Activated naive CD4-positive, alpha-beta T cell treated with anti-CD3 and anti-CD28 coated beads, Interleukin-2, amount 10 ng/mL, durations not matched to agents 7 days and 5 days (primary cell): ENCODE results near the gene SIX5.

ENCODE experiments used
- CTCF ChIA-PET: fragments of 350-600 bp; sonication (Branson Sonifier 250); formaldehyde crosslinking; loops from one replicate; lab custom pipeline; 2021; ENCODE audit warnings: antibody characterized with exemption; lab: Charles Lee
- DNase-seq: peaks from one replicate; pipeline ENCODE4 v3.0.0-alpha.2; 2020
- H3K27ac Mint-ChIP-seq: one replicate; pipeline ENCODE4 v1.8.0; 2021; ENCODE audit warnings: mild to moderate bottlenecking, moderate library complexity, mixed read lengths
- H3K27me3 Mint-ChIP-seq: one replicate; pipeline ENCODE4 v1.8.0; 2021; ENCODE audit warnings: mild to moderate bottlenecking, mixed read lengths
- H3K36me3 Mint-ChIP-seq: one replicate; pipeline ENCODE4 v1.8.0; 2021; ENCODE audit warnings: mixed read lengths
- H3K4me1 Mint-ChIP-seq: one replicate; pipeline ENCODE4 v1.8.0; 2021; ENCODE audit warnings: mixed read lengths
- H3K4me3 Mint-ChIP-seq: one replicate; pipeline ENCODE4 v1.8.0; 2021; ENCODE audit warnings: mild to moderate bottlenecking, moderate library complexity, mixed read lengths
- H3K9me3 Mint-ChIP-seq: one replicate; pipeline ENCODE4 v1.8.0; 2021; ENCODE audit warnings: mixed read lengths

Gene SIX5

GRCh38 chr19:45777395-45777961 is 8.4 kb upstream of the SIX5 start:
- Mint-ChIP-seq H3K27me3 (peaks cover 79% of the 10 kb centered on the region), H3K9me3 (no peaks in the 10 kb centered on the region), H3K27ac (no peak overlapping the region), H3K4me3 (no peak overlapping the region), H3K36me3 (peaks cover 3% of the 10 kb centered on the region), H3K4me1 (peaks cover 20% of the 10 kb centered on the region)
- CTCF ChIA-PET = interaction anchor here (0.6 kb wide), 1 partner anchor 8 kb away, joined by 3 read pairs; the partner anchor contains the start of gene SIX5
- no peak for DNase-seq

- Mint-ChIP-seq H3K27ac (no peak overlapping the region), H3K36me3 (peaks cover 3% of the 10 kb centered on the region), H3K4me3 (no peak overlapping the region), H3K27me3 (peaks cover 78% of the 10 kb centered on the region), H3K4me1 (peaks cover 27% of the 10 kb centered on the region), H3K9me3 (no peaks in the 10 kb centered on the region)
- DNase-seq = no peak
- CTCF ChIA-PET = no interaction called here
Measured at GRCh38 chr19:45774765-45775164, 5.7 kb upstream of the SIX5 start.

DNA sequence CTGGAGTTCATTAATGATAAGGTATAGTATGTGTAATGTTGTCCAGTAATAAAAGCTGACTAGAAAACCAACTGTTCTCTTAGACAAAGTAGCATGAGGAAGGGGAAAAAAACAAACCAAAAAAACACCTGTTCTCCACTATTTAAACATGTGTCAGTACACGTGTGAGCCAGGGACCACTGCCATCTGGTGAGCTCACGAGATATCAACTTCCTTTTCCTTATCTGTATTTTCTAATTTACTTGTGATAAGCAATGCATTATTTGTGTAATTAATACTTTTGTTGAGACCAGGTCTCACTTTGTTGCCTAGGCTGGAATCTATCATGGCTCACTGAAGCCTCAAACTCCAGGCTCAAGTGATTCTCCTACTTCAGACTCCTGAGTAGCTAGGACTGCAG is 4.3 kb upstream of the SIX5 start:
- DNase-seq = no peak
- no peak overlapping the region for H3K4me3 Mint-ChIP-seq
- peaks cover 3% of the 10 kb centered on the region for H3K36me3 Mint-ChIP-seq
- CTCF ChIA-PET = interaction anchor here (1.2 to 2.3 kb wide), 2 partner anchors 21 to 26 kb away, joined by 4 to 11 read pairs; no protein-coding TSS in a partner anchor
- peaks cover 72% of the 10 kb centered on the region for H3K27me3 Mint-ChIP-seq
- H3K27ac Mint-ChIP-seq = peak overlapping the region; percentile 11
- H3K4me1 Mint-ChIP-seq = peaks cover 19% of the 10 kb centered on the region
- H3K9me3 Mint-ChIP-seq = no peaks in the 10 kb centered on the region

GRCh38 chr19:45772912-45773311 is 3.9 kb upstream of the SIX5 start:
- Mint-ChIP-seq H3K36me3 (peaks cover 3% of the 10 kb centered on the region), H3K27ac (no peak overlapping the region), H3K27me3 (peaks cover 72% of the 10 kb centered on the region), H3K9me3 (no peaks in the 10 kb centered on the region), H3K4me3 (no peak overlapping the region), H3K4me1 (peaks cover 20% of the 10 kb centered on the region)
- CTCF ChIA-PET = interaction anchor here (1.2 to 2.3 kb wide), 2 partner anchors 22 to 26 kb away, joined by 4 to 11 read pairs; no protein-coding TSS in a partner anchor
- DNase-seq = no peak

DNA sequence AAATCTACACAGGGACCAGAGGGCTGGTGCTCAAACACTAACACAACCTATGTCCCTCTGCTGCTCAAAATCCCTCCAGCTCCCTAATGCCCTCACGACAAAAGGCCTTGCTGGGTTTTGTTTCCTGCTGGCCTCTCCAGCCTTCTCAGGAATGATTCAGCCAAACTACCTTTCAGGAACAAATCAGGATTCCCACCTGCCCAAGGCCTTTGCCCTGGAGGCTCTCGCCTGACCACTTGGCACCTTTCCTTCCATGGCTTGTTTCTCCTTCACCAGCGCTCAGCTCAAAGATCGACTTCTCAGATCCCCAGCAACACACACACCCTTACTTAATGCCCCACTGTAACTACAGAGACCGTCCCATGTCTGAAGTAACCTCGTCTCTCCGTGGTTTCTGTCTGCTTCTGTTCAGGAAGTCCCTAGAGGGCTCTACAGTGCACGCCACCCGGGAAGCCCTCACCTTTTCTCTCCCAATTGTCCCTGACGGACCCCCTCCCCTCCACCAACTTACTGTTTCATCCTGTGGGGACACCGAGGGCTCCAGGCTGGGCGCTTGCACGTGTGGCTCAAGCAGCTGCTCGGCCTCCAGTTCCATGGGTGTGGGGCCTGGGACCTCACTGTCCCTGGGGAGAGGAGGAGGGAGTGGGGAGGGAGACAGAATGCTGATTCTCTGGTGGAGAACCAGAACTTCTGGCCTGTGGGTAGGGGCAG is 3.2 kb upstream of the SIX5 start:
- CTCF ChIA-PET = interaction anchor here (2.3 kb wide), 1 partner anchor 27 kb away, joined by 11 read pairs; no protein-coding TSS in a partner anchor
- H3K4me3 Mint-ChIP-seq = no peak overlapping the region
- H3K27ac Mint-ChIP-seq = no peak overlapping the region
- H3K27me3 Mint-ChIP-seq = peaks cover 72% of the 10 kb centered on the region
- no peaks in the 10 kb centered on the region for H3K9me3 Mint-ChIP-seq
- peaks cover 22% of the 10 kb centered on the region for H3K4me1 Mint-ChIP-seq
- DNase-seq = no peak
- H3K36me3 Mint-ChIP-seq = peaks cover 3% of the 10 kb centered on the region

DNA sequence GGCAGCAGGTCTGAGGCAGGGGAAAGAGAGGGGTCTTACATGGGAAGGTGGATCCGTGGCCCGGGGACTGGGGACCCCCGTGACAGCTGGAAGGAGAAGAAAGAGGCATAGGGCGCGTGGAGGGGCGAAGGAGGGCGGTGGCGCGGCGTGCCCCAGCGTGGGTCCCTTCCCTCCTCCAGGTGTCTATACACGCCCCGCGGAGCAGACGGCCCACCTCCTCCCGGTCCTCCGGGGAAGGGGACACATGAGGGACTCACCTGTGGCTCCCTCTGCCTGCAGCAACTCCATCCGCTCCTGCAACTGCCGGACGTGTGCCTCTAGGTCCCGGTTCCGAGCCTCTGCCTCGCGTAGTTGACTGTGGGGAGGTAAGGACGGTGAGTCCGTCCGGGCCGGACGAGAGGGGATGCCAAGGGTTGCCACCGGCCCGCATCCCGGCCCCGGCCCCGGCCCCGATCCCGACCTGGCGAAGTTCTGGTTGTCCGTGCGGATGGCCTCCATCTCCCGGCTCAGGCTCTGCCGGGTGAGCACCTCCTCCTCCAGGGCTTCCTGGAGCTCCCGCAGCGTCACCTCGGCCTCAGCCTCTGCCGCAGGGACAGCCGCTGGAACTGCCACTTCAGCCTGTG is 2.4 kb upstream of the SIX5 start:
- Mint-ChIP-seq H3K36me3 (no peaks in the 10 kb centered on the region), H3K4me3 (no peak overlapping the region), H3K9me3 (no peaks in the 10 kb centered on the region), H3K27me3 (peaks cover 72% of the 10 kb centered on the region), H3K4me1 (peaks cover 23% of the 10 kb centered on the region), H3K27ac (peak overlapping the region; percentile 45)
- CTCF ChIA-PET = interaction anchor here (3.3 to 4.8 kb wide), 2 partner anchors 8 to 27 kb away, joined by 27 to 92 read pairs; no protein-coding TSS in a partner anchor
- DNase-seq = no peak

DNA sequence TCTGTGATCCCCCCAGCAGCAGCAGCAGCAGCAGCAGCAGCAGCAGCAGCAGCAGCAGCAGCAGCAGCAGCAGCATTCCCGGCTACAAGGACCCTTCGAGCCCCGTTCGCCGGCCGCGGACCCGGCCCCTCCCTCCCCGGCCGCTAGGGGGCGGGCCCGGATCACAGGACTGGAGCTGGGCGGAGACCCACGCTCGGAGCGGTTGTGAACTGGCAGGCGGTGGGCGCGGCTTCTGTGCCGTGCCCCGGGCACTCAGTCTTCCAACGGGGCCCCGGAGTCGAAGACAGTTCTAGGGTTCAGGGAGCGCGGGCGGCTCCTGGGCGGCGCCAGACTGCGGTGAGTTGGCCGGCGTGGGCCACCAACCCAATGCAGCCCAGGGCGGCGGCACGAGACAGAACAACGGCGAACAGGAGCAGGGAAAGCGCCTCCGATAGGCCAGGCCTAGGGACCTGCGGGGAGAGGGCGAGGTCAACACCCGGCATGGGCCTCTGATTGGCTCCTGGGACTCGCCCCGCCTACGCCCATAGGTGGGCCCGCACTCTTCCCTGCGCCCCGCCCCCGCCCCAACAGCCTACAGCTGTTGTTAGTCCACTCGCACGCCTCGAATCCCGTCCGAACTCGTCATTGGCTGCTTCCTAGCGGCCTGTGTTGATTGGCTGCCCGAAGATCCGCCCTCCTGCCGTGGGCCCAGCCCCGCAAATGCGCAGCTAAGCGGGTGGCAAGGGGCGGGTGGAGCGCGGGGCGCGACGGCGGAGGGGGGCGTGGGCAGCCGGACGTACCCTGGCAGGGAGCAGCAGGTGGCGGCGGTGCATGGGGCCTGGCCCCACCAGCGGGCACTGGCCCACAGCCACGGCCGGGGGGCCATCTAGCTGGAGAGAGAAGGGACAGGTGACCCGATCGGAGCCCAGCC is 1.4 kb upstream of the SIX5 start:
- Mint-ChIP-seq H3K9me3 (no peaks in the 10 kb centered on the region), H3K4me3 (peak overlapping the region; percentile 83), H3K4me1 (peaks cover 23% of the 10 kb centered on the region), H3K27me3 (peaks cover 81% of the 10 kb centered on the region), H3K36me3 (no peaks in the 10 kb centered on the region), H3K27ac (peak overlapping the region; percentile 89)
- CTCF ChIA-PET = interaction anchor here (0.9 to 4.8 kb wide), 6 partner anchors 9 to 246 kb away, joined by 3 to 92 read pairs (median 17); partner anchors contain the start of gene IRF2BP1
- peak; percentile 92 for DNase-seq

- no peaks in the 10 kb centered on the region for H3K36me3 Mint-ChIP-seq
- peak; percentile 75 for DNase-seq
- peak overlapping the region; percentile 83 for H3K4me3 Mint-ChIP-seq
- peaks cover 23% of the 10 kb centered on the region for H3K4me1 Mint-ChIP-seq
- H3K27ac Mint-ChIP-seq = peak overlapping the region; percentile 89
- H3K27me3 Mint-ChIP-seq = peaks cover 84% of the 10 kb centered on the region
- H3K9me3 Mint-ChIP-seq = no peaks in the 10 kb centered on the region
- CTCF ChIA-PET = interaction anchor here (0.8 to 4.8 kb wide), 15 partner anchors 9 to 282 kb away, joined by 3 to 92 read pairs (median 5); partner anchors contain the start of genes FBXO46, IRF2BP1, MYPOP and QPCTL
Measured at GRCh38 chr19:45769821-45770191, 754 bp upstream of the SIX5 start.

- H3K4me3 Mint-ChIP-seq = peak overlapping the region; percentile 83
- H3K27ac Mint-ChIP-seq = no peak overlapping the region
- peaks cover 23% of the 10 kb centered on the region for H3K4me1 Mint-ChIP-seq
- H3K9me3 Mint-ChIP-seq = no peaks in the 10 kb centered on the region
- peak; percentile 59 for DNase-seq
- CTCF ChIA-PET = interaction anchor here (0.8 to 4.8 kb wide), 16 partner anchors 10 to 283 kb away, joined by 3 to 92 read pairs (median 6); partner anchors contain the start of genes FBXO46, FOXA3, IRF2BP1 and MYPOP
- no peaks in the 10 kb centered on the region for H3K36me3 Mint-ChIP-seq
- peaks cover 88% of the 10 kb centered on the region for H3K27me3 Mint-ChIP-seq
Measured at GRCh38 chr19:45768655-45768983, 433 bp downstream of the SIX5 start.

DNA sequence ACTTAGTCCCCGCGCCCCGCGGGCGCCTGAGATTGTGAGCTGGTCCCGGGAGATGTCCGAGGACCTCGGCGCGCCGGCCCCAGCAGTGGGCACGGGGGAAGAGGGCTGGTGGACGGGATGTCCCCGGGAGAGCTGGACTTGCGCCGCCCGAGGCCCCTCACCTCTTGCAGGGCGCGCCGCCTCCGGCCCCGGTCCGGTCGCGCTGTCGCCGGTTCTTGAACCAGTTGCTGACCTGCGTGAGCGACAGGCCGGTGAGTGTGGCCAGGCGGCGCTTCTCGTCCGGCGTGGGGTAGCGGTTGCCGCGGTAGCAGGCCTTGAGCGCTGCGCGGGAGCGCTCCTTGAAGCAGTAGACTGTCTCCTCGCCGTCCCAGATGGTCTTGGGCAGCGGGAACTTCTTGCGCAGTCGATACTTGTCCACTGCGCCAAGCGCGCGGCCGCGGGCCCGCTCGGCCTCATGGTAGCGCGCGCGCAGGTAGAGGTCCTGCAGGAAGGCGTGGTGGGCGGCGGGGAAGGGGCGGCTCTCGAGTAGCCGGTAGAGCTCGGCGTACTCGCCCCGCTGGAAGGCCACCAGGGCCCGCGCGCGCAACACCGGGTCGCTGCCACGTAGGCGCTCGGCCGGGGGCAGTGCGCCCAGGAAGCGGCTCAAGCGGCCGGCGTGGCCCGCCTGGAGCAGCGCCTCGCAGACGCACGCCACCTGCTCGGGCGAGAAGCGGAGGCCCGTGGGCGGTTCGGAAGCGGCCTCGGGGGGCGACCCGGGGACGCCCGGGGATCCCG is 984 bp downstream of the SIX5 start:
- Mint-ChIP-seq H3K27me3 (peaks cover 93% of the 10 kb centered on the region), H3K36me3 (no peaks in the 10 kb centered on the region), H3K4me3 (peak overlapping the region; percentile 60), H3K9me3 (no peaks in the 10 kb centered on the region), H3K4me1 (peaks cover 23% of the 10 kb centered on the region), H3K27ac (no peak overlapping the region)
- CTCF ChIA-PET = interaction anchor here (1.0 to 4.8 kb wide), 10 partner anchors 11 to 243 kb away, joined by 3 to 92 read pairs (median 6); partner anchors contain the start of genes IRF2BP1 and MYPOP
- DNase-seq = peak; percentile 52

DNA sequence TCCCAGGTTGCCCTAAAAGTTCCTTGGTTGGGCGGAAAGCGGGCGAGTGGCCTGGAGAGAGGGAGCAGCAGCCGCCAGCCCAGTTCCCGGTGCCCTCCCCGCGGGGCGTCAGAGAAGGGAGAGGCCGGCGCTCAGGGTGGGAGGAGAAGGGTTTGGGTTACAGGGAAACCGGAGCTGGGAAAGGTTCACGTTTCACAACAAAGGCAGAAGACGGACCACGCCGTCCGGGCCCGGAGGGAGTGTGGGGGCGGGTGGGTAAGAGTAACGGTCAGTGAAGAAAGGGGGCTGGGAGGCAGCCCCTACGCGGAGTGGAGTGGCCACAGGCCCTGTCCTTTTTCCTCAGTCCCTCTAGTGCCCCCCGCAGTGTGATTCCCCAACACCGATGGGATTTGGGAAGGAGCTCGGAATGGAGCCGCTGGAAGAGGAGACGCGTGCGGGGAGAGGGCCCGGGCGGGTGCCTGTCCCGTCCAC is 1.6 kb downstream of the SIX5 start:
- no peaks in the 10 kb centered on the region for H3K9me3 Mint-ChIP-seq
- CTCF ChIA-PET = interaction anchor here (4.8 kb wide), 1 partner anchor 31 kb away, joined by 92 read pairs; no protein-coding TSS in a partner anchor
- H3K36me3 Mint-ChIP-seq = no peaks in the 10 kb centered on the region
- DNase-seq = no peak
- H3K4me1 Mint-ChIP-seq = peaks cover 23% of the 10 kb centered on the region
- H3K27ac Mint-ChIP-seq = no peak overlapping the region
- peak overlapping the region; percentile 31 for H3K4me3 Mint-ChIP-seq
- peaks cover 92% of the 10 kb centered on the region for H3K27me3 Mint-ChIP-seq

GRCh38 chr19:45766869-45767346 is 2.1 kb downstream of the SIX5 start:
- no peaks in the 10 kb centered on the region for H3K9me3 Mint-ChIP-seq
- no peak overlapping the region for H3K27ac Mint-ChIP-seq

More at GRCh38 chr19:45766869-45767346, 2.1 kb downstream of the SIX5 start:
- CTCF ChIA-PET = interaction anchor here (4.8 kb wide), 1 partner anchor 32 kb away, joined by 92 read pairs; no protein-coding TSS in a partner anchor
- H3K36me3 Mint-ChIP-seq = no peaks in the 10 kb centered on the region
- peaks cover 91% of the 10 kb centered on the region for H3K27me3 Mint-ChIP-seq
- H3K4me1 Mint-ChIP-seq = peaks cover 23% of the 10 kb centered on the region
- peak overlapping the region; percentile 23 for H3K4me3 Mint-ChIP-seq
- no peak for DNase-seq
